KBM-7 (cell line): ENCODE data around the gene EFNA2.

ENCODE experiments used
- DNase-seq: peaks from one replicate; pipeline ENCODE4 v3.0.0-alpha.2; 2015
- in situ Hi-C: fragments of 300-500 bp; cut with MboI; formaldehyde crosslinking; loops from 2 replicates; pipeline ENCODE4 v1.14.3; 2020; ENCODE audit warnings: low sequenced_read_pairs, low pct_unique_long_range_greater_than_20kb, mixed read lengths

The EFNA2 gene

GRCh38 chr19:1269478-1270212 is 16.0 kb upstream of the EFNA2 start:
- in situ Hi-C loops = no loop called here
- DNase-seq = peak; percentile 76

- in situ Hi-C loops = no loop called here
- no peak for DNase-seq
These were observed 15.3 kb upstream of the EFNA2 start for GRCh38 chr19:1270213-1270853.

GRCh38 chr19:1270854-1271527 is 14.7 kb upstream of the EFNA2 start:
- DNase-seq = no peak
- in situ Hi-C loops = no loop called here

- DNase-seq = no peak
- in situ Hi-C loops = no loop called here
These were observed 13.9 kb upstream of the EFNA2 start for GRCh38 chr19:1271528-1272422.

GRCh38 chr19:1272423-1273262 is 13.0 kb upstream of the EFNA2 start:
- DNase-seq = no peak
- in situ Hi-C loops = no loop called here

- DNase-seq = no peak
- in situ Hi-C loops = no loop called here
These were observed 12.2 kb upstream of the EFNA2 start for GRCh38 chr19:1273263-1274041.

GRCh38 chr19:1274081-1274851 is 11.4 kb upstream of the EFNA2 start:
- DNase-seq = no peak
- in situ Hi-C loops = no loop called here

GRCh38 chr19:1274852-1275259 is 10.8 kb upstream of the EFNA2 start:
- in situ Hi-C loops = no loop called here
- DNase-seq = no peak

- DNase-seq = peak; percentile 96
- in situ Hi-C loops = no loop called here
These were observed 10.3 kb upstream of the EFNA2 start, which contains the start of gene FAM174C for GRCh38 chr19:1275260-1275975. FAM174C (plus strand) TSS chr19:1275530; CDS start chr19:1275550, 20 bp downstream.

- in situ Hi-C loops = no loop called here
- no peak for DNase-seq
These were observed 9.6 kb upstream of the EFNA2 start for GRCh38 chr19:1275976-1276627.

- no peak for DNase-seq
These were observed 9.0 kb upstream of the EFNA2 start for GRCh38 chr19:1276628-1277022.

GRCh38 chr19:1277061-1277460 is 8.6 kb upstream of the EFNA2 start:
- in situ Hi-C loops = no loop called here
- no peak for DNase-seq

More at GRCh38 chr19:1276628-1277022, 9.0 kb upstream of the EFNA2 start:
- in situ Hi-C loops = no loop called here

GRCh38 chr19:1278074-1278473 is 7.6 kb upstream of the EFNA2 start:
- in situ Hi-C loops = no loop called here

GRCh38 chr19:1278713-1279660 is 6.7 kb upstream of the EFNA2 start:
- no peak for DNase-seq
- in situ Hi-C loops = no loop called here

More at GRCh38 chr19:1278074-1278473, 7.6 kb upstream of the EFNA2 start:
- no peak for DNase-seq

GRCh38 chr19:1279782-1280341 is 5.8 kb upstream of the EFNA2 start:
- peak; percentile 88 for DNase-seq

More at GRCh38 chr19:1279782-1280341, 5.8 kb upstream of the EFNA2 start:
- in situ Hi-C loops = no loop called here
